Gastrocnemius medialis (tissue), 4 donors: ENCODE measurements around the gene LOX. TPM values are rescaled to one million over a fixed set of nuclear protein-coding genes. Genes with fewer than 3 reads are reported as not detected.

ENCODE experiments used
- ATAC-seq, 2 donors: fragments of 150-250 bp; one replicate each; pipeline ENCODE4 v1.9.1; 2016
- DNase-seq, 2 donors: peaks; one replicate each; pipeline ENCODE4 v3.0.0-alpha.2; 2019
- H3K27ac ChIP-seq, 4 donors: fragments of 200-600 bp; sonication (generic); 1 replicate in 1 of 4; 2 replicates in 3 of 4; pipeline ENCODE4 v1.5.1; 2016 to 2018; ENCODE audit warnings: mild to moderate bottlenecking in 2 of 4, moderate library complexity in 1 of 4
- H3K27me3 ChIP-seq, 3 donors: fragments of 200-600 bp; sonication (generic) in 2 of 3; 1 replicate in 1 of 3; 2 replicates in 2 of 3; pipeline versions ENCODE4 v1.5.1 to v1.6.0; 2016 to 2019; ENCODE audit warnings: mild to moderate bottlenecking in 1 of 3, moderate library complexity in 1 of 3
- H3K36me3 ChIP-seq, 2 donors: fragments of 200-600 bp; sonication (generic) in 1 of 2; one replicate each; pipeline ENCODE4 v1.5.1; 2017 to 2018
- H3K4me1 ChIP-seq, 2 donors: fragments of 200-600 bp; sonication (generic) in 1 of 2; one replicate each; pipeline ENCODE4 v1.5.1; 2016 to 2017; ENCODE audit warnings: mild to moderate bottlenecking in 2 of 2
- H3K4me3 ChIP-seq, 4 donors: fragments of 200-600 bp; sonication (generic) in 3 of 4; 1 replicate in 1 of 4; 2 replicates in 3 of 4; pipeline ENCODE4 v1.5.1; 2016 to 2019; ENCODE audit warnings: mild to moderate bottlenecking in 2 of 4
- H3K9me3 ChIP-seq, 3 donors: fragments of 200-600 bp; sonication (generic) in 2 of 3; 1 replicate in 1 of 3; 2 replicates in 2 of 3; pipeline ENCODE4 v1.5.1; 2016 to 2019
- CTCF ChIP-seq, 5 experiments: fragments of 450-650 bp in 3 of 5; fragments of 200-600 bp in 2 of 5; sonication (generic) in 2 of 5; IDR thresholded peaks in 4 of 5; conservative IDR thresholded peaks in 1 of 5; 1 replicate in 4 of 5; 2 replicates in 1 of 5; pipeline ENCODE4 v1.5.1; 2016 to 2019; ENCODE audit warnings: antibody characterized with exemption in 5 of 5, mild to moderate bottlenecking in 3 of 5, moderate library complexity in 3 of 5
- POLR2A ChIP-seq, 2 donors: fragments of 450-650 bp; IDR thresholded peaks; one replicate each; pipeline ENCODE4 v1.6.1; 2017; ENCODE audit warnings: antibody characterized with exemption in 2 of 2, mild to moderate bottlenecking in 2 of 2, moderate library complexity in 2 of 2
- in situ Hi-C, 4 donors: fragments of 200-750 bp; cut with MboI; loops; one replicate each; pipeline versions ENCODE4 v1.15.0 to v1.8.0; 2017; ENCODE audit warnings: low sequenced_read_pairs in 4 of 4
- intact Hi-C: fragments of 100-400 bp; cut with DNase I; formaldehyde crosslinking; loops from one replicate; pipeline ENCODE4 v1.15.1; 2023; ENCODE audit warnings: low total_unique reads
- total RNA-seq, 4 donors: library from RNA; depleted of rRNA; stranded (reverse); fragments of >200 nt; gene quantifications; one replicate each; pipeline versions ENCODE4 v1.1.0 to v1.2.3, GENCODE V29; 2016

Gene LOX
- total RNA-seq, 4 donors from 2014 or later = 1.1 to 7.6 (median 2.3) TPM

- ATAC-seq (no peak), DNase-seq (no peak)
- no peaks in the 10 kb centered on the region for H3K4me1 ChIP-seq
- H3K9me3 ChIP-seq = no peaks in the 10 kb centered on the region
- in situ Hi-C loops (no loop called here), intact Hi-C loops (no loop called here)
- no peak overlapping the region for H3K27ac ChIP-seq
- H3K27me3 ChIP-seq = no peaks in the 10 kb centered on the region
- H3K36me3 ChIP-seq = peaks cover 0 to 10% of the 10 kb centered on the region in 2 donors
- no peak for TF ChIP-seq CTCF (IDR thresholded peaks at IDR 0.05 in 4 of 5, conservative IDR thresholded peaks at IDR 0.05 in 1 of 5)
- TF ChIP-seq POLR2A (IDR thresholded peaks at IDR 0.05) = no peak
- no peak overlapping the region for H3K4me3 ChIP-seq
Observed at GRCh38 chr5:122030251-122030650, 47.8 kb downstream of the LOX start.

DNA sequence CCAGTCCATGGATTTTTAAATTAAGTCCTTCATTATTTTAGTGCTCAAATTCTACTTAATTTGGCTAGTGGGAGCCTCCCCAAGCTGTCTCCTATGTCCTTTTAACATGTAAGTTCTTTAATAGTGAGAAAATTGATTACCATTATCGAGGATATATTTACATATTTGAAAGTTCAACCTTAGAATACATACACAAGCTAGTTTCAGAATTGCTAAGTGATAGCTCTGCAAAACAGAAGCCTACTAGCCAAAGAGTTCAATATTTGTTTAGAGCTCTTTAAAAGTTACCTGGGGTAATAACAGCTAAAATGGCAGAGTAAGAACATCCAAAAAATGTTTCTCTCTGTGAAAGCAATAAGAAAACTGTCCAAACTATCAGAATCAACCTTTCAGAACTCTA lies 48.2 kb downstream of the LOX start:
- Histone ChIP-seq H3K9me3 (no peaks in the 10 kb centered on the region), H3K4me1 (no peaks in the 10 kb centered on the region), H3K27me3 (no peaks in the 10 kb centered on the region), H3K36me3 (peaks cover 0 to 10% of the 10 kb centered on the region in 2 donors), H3K4me3 (no peak overlapping the region), H3K27ac (no peak overlapping the region)
- in situ Hi-C loops (no loop called here), intact Hi-C loops (no loop called here)
- no peak for TF ChIP-seq POLR2A (IDR thresholded peaks at IDR 0.05)
- no peak for TF ChIP-seq CTCF (IDR thresholded peaks at IDR 0.05 in 4 of 5, conservative IDR thresholded peaks at IDR 0.05 in 1 of 5)
- ATAC-seq (no peak), DNase-seq (no peak)

DNA sequence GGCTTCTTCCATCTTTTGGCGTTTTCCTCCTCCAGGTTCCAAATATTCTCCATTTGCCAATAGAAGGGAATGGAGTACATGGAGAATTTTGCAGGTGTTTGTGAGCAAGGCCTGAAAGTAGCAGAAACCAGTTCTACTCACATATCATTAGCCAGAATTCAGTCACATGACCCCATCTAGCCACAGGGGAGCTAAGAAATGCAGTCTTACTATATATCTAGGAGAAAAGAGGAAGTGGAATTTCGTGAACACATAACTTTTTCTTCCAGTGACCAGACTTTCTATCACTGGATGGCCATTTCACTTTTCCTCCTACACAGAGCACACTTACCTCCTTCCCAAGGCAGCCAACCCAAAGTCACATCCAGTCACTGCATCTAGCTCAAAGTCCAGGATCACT lies 55.1 kb downstream of the LOX start:
- H3K9me3 ChIP-seq = no peaks in the 10 kb centered on the region
- no peak for TF ChIP-seq CTCF (IDR thresholded peaks at IDR 0.05 in 4 of 5, conservative IDR thresholded peaks at IDR 0.05 in 1 of 5)
- TF ChIP-seq POLR2A (IDR thresholded peaks at IDR 0.05) = no peak
- intact Hi-C loops (no loop called here), in situ Hi-C loops (no loop called here)
- H3K4me1 ChIP-seq = no peaks in the 10 kb centered on the region
- no peak overlapping the region for H3K4me3 ChIP-seq
- peaks cover 0 to 30% of the 10 kb centered on the region in 2 donors for H3K36me3 ChIP-seq
- ATAC-seq = no peak
- no peak overlapping the region for H3K27ac ChIP-seq
- DNase-seq = no peak
- no peaks in the 10 kb centered on the region for H3K27me3 ChIP-seq

DNA sequence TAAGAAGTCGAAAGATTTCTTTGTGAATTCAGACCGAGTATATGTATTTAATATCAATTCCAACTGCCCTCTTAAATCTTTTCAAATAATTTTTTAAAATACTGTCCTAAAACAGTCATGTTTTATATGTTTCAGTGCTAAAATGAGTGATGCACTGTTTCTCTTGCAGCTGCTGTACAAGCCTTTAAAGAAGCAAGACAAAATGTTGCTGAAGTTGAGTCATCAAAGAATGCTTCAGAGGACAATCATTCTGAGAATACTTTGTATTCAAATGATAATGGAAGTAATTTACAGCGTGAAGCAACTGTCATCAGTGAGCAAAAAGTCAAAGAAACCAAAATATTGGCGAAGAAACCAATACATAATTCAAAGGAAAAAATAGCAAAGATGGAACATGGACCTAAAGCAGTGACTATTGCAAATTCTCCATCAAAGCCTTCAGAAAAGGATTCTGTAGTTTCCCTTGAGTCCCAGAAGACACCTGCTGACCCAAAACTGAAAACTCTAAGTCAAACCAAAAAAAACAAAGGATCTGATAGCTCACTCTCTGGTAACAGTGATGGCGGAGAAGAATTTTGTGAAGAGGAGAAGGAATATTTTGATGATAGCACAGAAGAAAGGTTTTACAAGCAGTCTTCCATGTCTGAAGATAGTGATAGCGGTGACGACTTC lies 58.0 kb downstream of the LOX start:
- TF ChIP-seq POLR2A (IDR thresholded peaks at IDR 0.05) = no peak
- TF ChIP-seq CTCF (IDR thresholded peaks at IDR 0.05 in 4 of 5, conservative IDR thresholded peaks at IDR 0.05 in 1 of 5) = no peak
- in situ Hi-C loops = no loop called here
- H3K27me3 ChIP-seq = no peaks in the 10 kb centered on the region
- no peak overlapping the region for H3K4me3 ChIP-seq
- H3K27ac ChIP-seq = no peak overlapping the region
- no peak for DNase-seq
- peaks cover 0 to 21% of the 10 kb centered on the region in 2 donors for H3K36me3 ChIP-seq
- no peaks in the 10 kb centered on the region for H3K4me1 ChIP-seq
- no peak for ATAC-seq
- intact Hi-C loops = no loop called here
- H3K9me3 ChIP-seq = no peaks in the 10 kb centered on the region

- in situ Hi-C loops = no loop called here
- Histone ChIP-seq H3K27me3 (no peaks in the 10 kb centered on the region), H3K27ac (no peak overlapping the region), H3K4me3 (no peak overlapping the region), H3K9me3 (no peaks in the 10 kb centered on the region), H3K4me1 (peaks cover under 1 to 7% of the 10 kb centered on the region in 2 donors), H3K36me3 (peaks cover 0 to 5% of the 10 kb centered on the region in 2 donors)
- DNase-seq (no peak), ATAC-seq (no peak)
- intact Hi-C loops = no loop called here
- no peak for TF ChIP-seq CTCF (IDR thresholded peaks at IDR 0.05 in 4 of 5, conservative IDR thresholded peaks at IDR 0.05 in 1 of 5)
- no peak for TF ChIP-seq POLR2A (IDR thresholded peaks at IDR 0.05)
Observed at GRCh38 chr5:122015471-122015870, 62.6 kb downstream of the LOX start.
